Gastroesophageal sphincter (tissue), 3 donors: ENCODE data around the gene FCAR.
"Not testable (repeated sequence)": the region's sequence is repeated elsewhere in the genome, so short reads cannot be mapped to it uniquely, and the experiment has no call there.

Source experiments
- CTCF ChIP-seq, 4 experiments: fragments of 200-600 bp in 2 of 4; fragments of 450-650 bp in 2 of 4; sonication (generic) in 1 of 4; IDR thresholded peaks; one replicate each; pipeline ENCODE4 v1.5.1; 2017 to 2019; ENCODE audit warnings: antibody characterized with exemption in 4 of 4, mild to moderate bottlenecking in 2 of 4, moderate library complexity in 2 of 4
- POLR2A ChIP-seq, 2 donors: fragments of 450-650 bp; IDR thresholded peaks; one replicate each; pipeline ENCODE4 v1.6.1; 2017; ENCODE audit warnings: antibody characterized with exemption in 2 of 2, mild to moderate bottlenecking in 2 of 2, moderate library complexity in 1 of 2

DNA sequence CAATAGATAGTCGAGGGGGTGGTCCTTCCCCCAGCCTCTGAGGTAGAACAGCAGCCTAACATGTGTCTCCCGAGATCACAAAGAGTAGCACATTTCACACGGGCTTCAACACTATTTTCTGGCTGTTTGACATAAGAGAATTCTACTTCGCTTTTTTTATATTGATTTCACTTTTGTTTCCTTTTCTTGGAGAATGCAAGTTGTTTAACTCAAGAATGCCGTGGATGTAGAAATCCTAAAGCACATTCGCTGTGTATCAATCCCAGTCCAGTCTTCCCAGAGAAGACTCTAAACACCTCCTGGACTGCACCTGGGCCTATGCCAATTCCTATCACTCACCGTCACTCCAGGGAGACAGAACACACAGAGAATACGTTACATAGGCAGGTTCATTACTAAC, 46.0 kb upstream of the FCAR start:
- not testable (repeated sequence) for TF ChIP-seq CTCF, POLR2A (IDR thresholded peaks at IDR 0.05)
